ENCODE measurements around the gene ZAR1. TPM values are rescaled to one million over a fixed set of nuclear protein-coding genes. Genes with fewer than 3 reads are reported as not detected.

ZAR1 gene
- total RNA-seq, 1 donor from 2014 or later, result not detected

GRCh38 chr4:48483777-48484493 lies 6.1 kb upstream of the ZAR1 start:
- peak overlapping the region; percentile 52 for H3K4me3 Mint-ChIP-seq (ENCODE audit: unreplicated experiment)
- no peak overlapping the region for H3K27ac Mint-ChIP-seq (ENCODE audit: unreplicated experiment)
- Histone ChIP-seq H3K9me3 (ENCODE audit: insufficient read depth, low read depth, low read length) (peaks cover 4% of the 10 kb centered on the region), H4K20me1 (ENCODE audit: insufficient read depth, low read length) (no peaks in the 10 kb centered on the region), H3K27ac (ENCODE audit: low read depth, low read length) (no peak overlapping the region), H3K27me3 (ENCODE audit: insufficient read depth, low read length) (peaks cover 44% of the 10 kb centered on the region), H3K9ac (ENCODE audit: low read length) (no peak overlapping the region), H3K79me2 (ENCODE audit: insufficient read depth, low read length) (no peaks in the 10 kb centered on the region), H2AFZ (ENCODE audit: low read depth, low read length) (peak overlapping the region; percentile 78), H3K4me2 (ENCODE audit: low read length) (peak overlapping the region; percentile 77), H3K36me3 (ENCODE audit: insufficient read depth, low read length) (no peaks in the 10 kb centered on the region), H3K4me1 (ENCODE audit: insufficient read depth, low read length) (no peaks in the 10 kb centered on the region), H3K4me3 (ENCODE audit: insufficient read depth, low read depth, low read length) (no peak overlapping the region)
- peaks cover 60% of the 10 kb centered on the region for H3K27me3 Mint-ChIP-seq (ENCODE audit: low read depth, unreplicated experiment)
- H3K9me3 Mint-ChIP-seq (ENCODE audit: unreplicated experiment), result peaks cover 12% of the 10 kb centered on the region
- peak; percentile 98 for TF ChIP-seq EZH2 (IDR thresholded peaks at IDR 0.05; ENCODE audit: insufficient read depth, low read length)
- no peak for TF ChIP-seq CTCF (IDR thresholded peaks at IDR 0.05; ENCODE audit: insufficient read depth, low read depth, low read length)
- peaks cover 9% of the 10 kb centered on the region for H3K36me3 Mint-ChIP-seq (ENCODE audit: low read depth, unreplicated experiment)
- FAIRE-seq (no peak), DNase-seq (ENCODE audit: low read depth) (no peak)
- no peaks in the 10 kb centered on the region for H3K4me1 Mint-ChIP-seq (ENCODE audit: low read depth, unreplicated experiment)

- Mint-ChIP-seq H3K36me3 (ENCODE audit: low read depth, unreplicated experiment) (peaks cover 10% of the 10 kb centered on the region), H3K4me3 (ENCODE audit: unreplicated experiment) (peak overlapping the region; percentile 52), H3K27ac (ENCODE audit: unreplicated experiment) (no peak overlapping the region), H3K4me1 (ENCODE audit: low read depth, unreplicated experiment) (no peaks in the 10 kb centered on the region), H3K27me3 (ENCODE audit: low read depth, unreplicated experiment) (peaks cover 67% of the 10 kb centered on the region), H3K9me3 (ENCODE audit: unreplicated experiment) (peaks cover 12% of the 10 kb centered on the region)
- TF ChIP-seq EZH2 (IDR thresholded peaks at IDR 0.05; ENCODE audit: insufficient read depth, low read length) (no peak), CTCF (IDR thresholded peaks at IDR 0.05; ENCODE audit: insufficient read depth, low read depth, low read length) (no peak)
- Histone ChIP-seq H2AFZ (ENCODE audit: low read depth, low read length) (peak overlapping the region; percentile 78), H3K9me3 (ENCODE audit: insufficient read depth, low read depth, low read length) (peaks cover 4% of the 10 kb centered on the region), H3K79me2 (ENCODE audit: insufficient read depth, low read length) (no peaks in the 10 kb centered on the region), H3K4me1 (ENCODE audit: insufficient read depth, low read length) (no peaks in the 10 kb centered on the region), H3K9ac (ENCODE audit: low read length) (no peak overlapping the region), H3K27ac (ENCODE audit: low read depth, low read length) (no peak overlapping the region), H3K4me3 (ENCODE audit: insufficient read depth, low read depth, low read length) (no peak overlapping the region), H3K36me3 (ENCODE audit: insufficient read depth, low read length) (no peaks in the 10 kb centered on the region), H4K20me1 (ENCODE audit: insufficient read depth, low read length) (no peaks in the 10 kb centered on the region), H3K27me3 (ENCODE audit: insufficient read depth, low read length) (peaks cover 49% of the 10 kb centered on the region), H3K4me2 (ENCODE audit: low read length) (no peak overlapping the region)
- DNase-seq (ENCODE audit: low read depth) (no peak), FAIRE-seq (no peak)
Observed at GRCh38 chr4:48484494-48485168, 5.4 kb upstream of the ZAR1 start.

- no peaks in the 10 kb centered on the region for H3K79me2 ChIP-seq (ENCODE audit: insufficient read depth, low read length)
- FAIRE-seq (no peak), DNase-seq (ENCODE audit: low read depth) (no peak)
- Mint-ChIP-seq H3K9me3 (ENCODE audit: unreplicated experiment) (peaks cover 8% of the 10 kb centered on the region), H3K27me3 (ENCODE audit: low read depth, unreplicated experiment) (peaks cover 58% of the 10 kb centered on the region), H3K27ac (ENCODE audit: unreplicated experiment) (no peak overlapping the region), H3K36me3 (ENCODE audit: low read depth, unreplicated experiment) (peaks cover 8% of the 10 kb centered on the region), H3K4me1 (ENCODE audit: low read depth, unreplicated experiment) (no peaks in the 10 kb centered on the region), H3K4me3 (ENCODE audit: unreplicated experiment) (peak overlapping the region; percentile 64)
- H3K4me3 ChIP-seq (ENCODE audit: insufficient read depth, low read depth, low read length), result no peak overlapping the region
- peaks cover 48% of the 10 kb centered on the region for H3K27me3 ChIP-seq (ENCODE audit: insufficient read depth, low read length)
- H3K9me3 ChIP-seq (ENCODE audit: insufficient read depth, low read depth, low read length), result no peaks in the 10 kb centered on the region
- H3K4me1 ChIP-seq (ENCODE audit: insufficient read depth, low read length), result peaks cover 3% of the 10 kb centered on the region
- H4K20me1 ChIP-seq (ENCODE audit: insufficient read depth, low read length), result no peaks in the 10 kb centered on the region
- H3K36me3 ChIP-seq (ENCODE audit: insufficient read depth, low read length), result no peaks in the 10 kb centered on the region
- TF ChIP-seq CTCF (IDR thresholded peaks at IDR 0.05; ENCODE audit: insufficient read depth, low read depth, low read length) (no peak), EZH2 (IDR thresholded peaks at IDR 0.05; ENCODE audit: insufficient read depth, low read length) (no peak)
- H3K9ac ChIP-seq (ENCODE audit: low read length), result no peak overlapping the region
- H3K4me2 ChIP-seq (ENCODE audit: low read length), result peak overlapping the region; percentile 57
- no peak overlapping the region for H3K27ac ChIP-seq (ENCODE audit: low read depth, low read length)
- peak overlapping the region; percentile 48 for H2AFZ ChIP-seq (ENCODE audit: low read depth, low read length)
Observed at GRCh38 chr4:48489683-48490011, 405 bp upstream of the ZAR1 start.

Measured in astrocyte (in vitro differentiated cells and primary cell).